Duodenal mucosa (tissue), 2 donors: ENCODE results near the gene ZC3H15.

Experiments
- H3K27ac ChIP-seq: one replicate; pipeline ENCODE4 v1.7.0; 2013; ENCODE audit warnings: low read depth, low read length
- H3K27me3 ChIP-seq, 2 donors: one replicate each; pipeline ENCODE4 v1.7.0; 2013; ENCODE audit warnings: low read length in 2 of 2, control low read depth in 1 of 2; ENCODE audit not compliant: insufficient read depth in 2 of 2, control insufficient read depth in 1 of 2
- H3K36me3 ChIP-seq, 2 donors: one replicate each; pipeline ENCODE4 v1.7.0; 2013; ENCODE audit warnings: low read length in 2 of 2, control low read depth in 1 of 2; ENCODE audit not compliant: insufficient read depth in 2 of 2, control insufficient read depth in 1 of 2
- H3K4me1 ChIP-seq, 2 donors: one replicate each; pipeline ENCODE4 v1.7.0; 2013; ENCODE audit warnings: low read length in 2 of 2, control low read depth in 1 of 2; ENCODE audit not compliant: insufficient read depth in 2 of 2, control insufficient read depth in 1 of 2
- H3K4me3 ChIP-seq, 2 donors: one replicate each; pipeline ENCODE4 v1.7.0; 2013; ENCODE audit warnings: low read length in 2 of 2, low read depth in 1 of 2
- H3K9ac ChIP-seq, 2 donors: one replicate each; pipeline ENCODE4 v1.7.0; 2013; ENCODE audit warnings: low read length in 2 of 2, low read depth in 1 of 2
- H3K9me3 ChIP-seq, 2 donors: one replicate each; pipeline ENCODE4 v1.7.0; 2013; ENCODE audit warnings: low read length in 2 of 2, control low read depth in 1 of 2; ENCODE audit not compliant: control insufficient read depth in 1 of 2

The ZC3H15 gene

GRCh38 chr2:186534406-186534805 lies 48.3 kb downstream of the ZC3H15 start:
- H3K4me3 ChIP-seq: no peak overlapping the region
- H3K9ac ChIP-seq: no peak overlapping the region
- no peaks in the 10 kb centered on the region for H3K36me3 ChIP-seq

GRCh38 chr2:186535861-186536260 lies 49.8 kb downstream of the ZC3H15 start:
- H3K9ac ChIP-seq: no peak overlapping the region
- no peak overlapping the region for H3K27ac ChIP-seq
- no peaks in the 10 kb centered on the region for H3K36me3 ChIP-seq
- H3K4me3 ChIP-seq: no peak overlapping the region
- H3K27me3 ChIP-seq: no peaks in the 10 kb centered on the region
- no peaks in the 10 kb centered on the region for H3K9me3 ChIP-seq
- H3K4me1 ChIP-seq: peaks cover 0 to 18% of the 10 kb centered on the region in 2 donors

More at GRCh38 chr2:186534406-186534805, 48.3 kb downstream of the ZC3H15 start:
- Histone ChIP-seq H3K27me3 (no peaks in the 10 kb centered on the region), H3K27ac (no peak overlapping the region), H3K4me1 (peaks cover 0 to 18% of the 10 kb centered on the region in 2 donors), H3K9me3 (no peaks in the 10 kb centered on the region)

GRCh38 chr2:186537019-186537418 lies 51.0 kb downstream of the ZC3H15 start:
- Histone ChIP-seq H3K27me3 (no peaks in the 10 kb centered on the region), H3K9ac (no peak overlapping the region), H3K4me1 (peaks cover 0 to 14% of the 10 kb centered on the region in 2 donors), H3K9me3 (no peaks in the 10 kb centered on the region), H3K27ac (no peak overlapping the region), H3K4me3 (no peak overlapping the region), H3K36me3 (no peaks in the 10 kb centered on the region)

- H3K9me3 ChIP-seq: no peaks in the 10 kb centered on the region
- no peak overlapping the region for H3K27ac ChIP-seq
These were observed 54.9 kb downstream of the ZC3H15 start for GRCh38 chr2:186540941-186541340.

GRCh38 chr2:186542002-186542401 lies 55.9 kb downstream of the ZC3H15 start:
- Histone ChIP-seq H3K27ac (no peak overlapping the region), H3K4me1 (no peaks in the 10 kb centered on the region), H3K4me3 (no peak overlapping the region), H3K9ac (no peak overlapping the region), H3K27me3 (no peaks in the 10 kb centered on the region), H3K9me3 (no peaks in the 10 kb centered on the region), H3K36me3 (no peaks in the 10 kb centered on the region)

More at GRCh38 chr2:186540941-186541340, 54.9 kb downstream of the ZC3H15 start:
- Histone ChIP-seq H3K9ac (no peak overlapping the region), H3K4me1 (no peaks in the 10 kb centered on the region), H3K36me3 (no peaks in the 10 kb centered on the region), H3K4me3 (no peak overlapping the region), H3K27me3 (no peaks in the 10 kb centered on the region)

GRCh38 chr2:186543561-186544131 lies 57.6 kb downstream of the ZC3H15 start:
- H3K27ac ChIP-seq: no peak overlapping the region
- no peak overlapping the region for H3K4me3 ChIP-seq
- no peaks in the 10 kb centered on the region for H3K4me1 ChIP-seq
- H3K27me3 ChIP-seq: no peaks in the 10 kb centered on the region
- no peaks in the 10 kb centered on the region for H3K9me3 ChIP-seq
- H3K9ac ChIP-seq: no peak overlapping the region
- no peaks in the 10 kb centered on the region for H3K36me3 ChIP-seq

GRCh38 chr2:186544255-186544675 lies 58.2 kb downstream of the ZC3H15 start:
- Histone ChIP-seq H3K36me3 (no peaks in the 10 kb centered on the region), H3K4me3 (no peak overlapping the region), H3K4me1 (no peaks in the 10 kb centered on the region), H3K27ac (no peak overlapping the region), H3K27me3 (no peaks in the 10 kb centered on the region), H3K9me3 (no peaks in the 10 kb centered on the region), H3K9ac (no peak overlapping the region)

GRCh38 chr2:186546846-186547245 lies 60.8 kb downstream of the ZC3H15 start:
- no peak overlapping the region for H3K9ac ChIP-seq
- H3K4me1 ChIP-seq: no peaks in the 10 kb centered on the region
- H3K4me3 ChIP-seq: no peak overlapping the region
- H3K27me3 ChIP-seq: no peaks in the 10 kb centered on the region
- H3K36me3 ChIP-seq: no peaks in the 10 kb centered on the region
- no peak overlapping the region for H3K27ac ChIP-seq
- no peaks in the 10 kb centered on the region for H3K9me3 ChIP-seq

- Histone ChIP-seq H3K4me3 (no peak overlapping the region), H3K9me3 (no peaks in the 10 kb centered on the region), H3K27ac (no peak overlapping the region), H3K27me3 (no peaks in the 10 kb centered on the region), H3K9ac (no peak overlapping the region), H3K36me3 (no peaks in the 10 kb centered on the region), H3K4me1 (no peaks in the 10 kb centered on the region)
These were observed 65.4 kb downstream of the ZC3H15 start for GRCh38 chr2:186551323-186552050.

- Histone ChIP-seq H3K27me3 (no peaks in the 10 kb centered on the region), H3K4me1 (no peaks in the 10 kb centered on the region), H3K27ac (no peak overlapping the region), H3K4me3 (no peak overlapping the region), H3K9ac (no peak overlapping the region), H3K9me3 (no peaks in the 10 kb centered on the region), H3K36me3 (no peaks in the 10 kb centered on the region)
These were observed 68.4 kb downstream of the ZC3H15 start for GRCh38 chr2:186554429-186554828.
